HEK293 (cell line): ENCODE results near the gene QSOX1.

Source experiments
- CTCF ChIA-PET: fragments of 350-600 bp; formaldehyde crosslinking; extraction: SDS; loops from one replicate; lab custom pipeline; 2021; ENCODE audit warnings: antibody characterized with exemption; lab: Yijun Ruan, JAX
- POLR2A ChIA-PET: fragments of 300-600 bp; formaldehyde crosslinking; extraction: SDS; loops from one replicate; lab custom pipeline; 2020; ENCODE audit warnings: antibody characterized with exemption, inconsistent platforms; lab: Yijun Ruan, JAX
- H3K27ac ChIP-seq: fragments of 200-500 bp; sonication (Bioruptor generic); 2 replicates; pipeline ENCODE4 v1.5.1; 2014; ENCODE audit warnings: low read depth, low read length, control low read depth, inconsistent platforms; ENCODE audit errors: extremely low read depth
- H3K36me3 ChIP-seq, 2 experiments: fragments of 200-500 bp in 1 of 2; sonication (Bioruptor generic) in 1 of 2; 1 replicate in 1 of 2; 2 replicates in 1 of 2; pipeline ENCODE4 v1.5.1; 2014 to 2017; ENCODE audit warnings: inconsistent platforms in 2 of 2, low read length in 2 of 2; ENCODE audit not compliant: control insufficient read depth in 2 of 2, insufficient read depth in 1 of 2
- H3K4me1 ChIP-seq: fragments of 200-500 bp; sonication (Bioruptor generic); 2 replicates; pipeline ENCODE4 v1.5.1; 2014; ENCODE audit warnings: mild to moderate bottlenecking, low read length, inconsistent platforms; ENCODE audit not compliant: control insufficient read depth, insufficient read depth
- H3K4me3 ChIP-seq: 2 replicates; pipeline ENCODE4 v1.5.1; 2011; ENCODE audit warnings: low read depth, mild to moderate bottlenecking, control low read depth, low read length, moderate library complexity
- H3K9me3 ChIP-seq: fragments of 200-500 bp; sonication (Bioruptor generic); 2 replicates; pipeline ENCODE4 v1.5.1; 2014; ENCODE audit warnings: low read depth, low read length, inconsistent platforms; ENCODE audit not compliant: control insufficient read depth, insufficient read depth
- BCL11A ChIP-seq: fragments of 450-650 bp; formaldehyde crosslinking; IDR thresholded peaks from 2 replicates; pipeline ENCODE4 v1.5.1; 2016; ENCODE audit warnings: low read depth, missing biosample characterization, missing genetic modification characterization
- HOXC10 ChIP-seq: sonication (generic); formaldehyde crosslinking; IDR thresholded peaks from 2 replicates; pipeline ENCODE4 v1.8.1; 2023; ENCODE audit warnings: mild to moderate bottlenecking, missing genetic modification reagents
- INSM2 ChIP-seq: fragments of 450-650 bp; formaldehyde crosslinking; IDR thresholded peaks from 2 replicates; pipeline ENCODE4 v1.5.1; 2016; ENCODE audit warnings: missing biosample characterization, missing genetic modification characterization
- SCRT2 ChIP-seq: fragments of 450-650 bp; formaldehyde crosslinking; IDR thresholded peaks from 2 replicates; pipeline ENCODE4 v1.5.1; 2016; ENCODE audit warnings: missing biosample characterization, missing genetic modification characterization
- ZBTB20 ChIP-seq: fragments of 450-650 bp; formaldehyde crosslinking; IDR thresholded peaks from 2 replicates; pipeline ENCODE4 v1.5.1; 2016; ENCODE audit warnings: missing biosample characterization, missing genetic modification characterization
- ZFP37 ChIP-seq: fragments of 450-650 bp; formaldehyde crosslinking; IDR thresholded peaks from 2 replicates; pipeline ENCODE4 v1.5.1; 2016; ENCODE audit warnings: missing biosample characterization, missing genetic modification characterization
- ZFP41 ChIP-seq: fragments of 450-650 bp; formaldehyde crosslinking; IDR thresholded peaks from 2 replicates; pipeline ENCODE4 v1.5.1; 2016; ENCODE audit warnings: missing biosample characterization, missing genetic modification characterization, borderline replicate concordance
- ZNF10 ChIP-seq: fragments of 450-650 bp; formaldehyde crosslinking; IDR thresholded peaks from 2 replicates; pipeline ENCODE4 v1.5.1; 2017; ENCODE audit warnings: missing biosample characterization, missing genetic modification characterization
- ZNF146 ChIP-seq: fragments of 450-650 bp; formaldehyde crosslinking; IDR thresholded peaks from 2 replicates; pipeline ENCODE4 v1.5.1; 2016; ENCODE audit warnings: missing biosample characterization, missing genetic modification characterization
- ZNF157 ChIP-seq: fragments of 450-650 bp; formaldehyde crosslinking; IDR thresholded peaks from 2 replicates; pipeline ENCODE4 v1.5.1; 2016; ENCODE audit warnings: missing biosample characterization, missing genetic modification characterization
- ZNF174 ChIP-seq: fragments of 450-650 bp; formaldehyde crosslinking; IDR thresholded peaks from 2 replicates; pipeline ENCODE4 v1.5.0; 2017; ENCODE audit warnings: missing biosample characterization, mild to moderate bottlenecking, missing genetic modification characterization
- ZNF2 ChIP-seq: fragments of 450-650 bp; formaldehyde crosslinking; IDR thresholded peaks from 2 replicates; pipeline ENCODE4 v1.5.1; 2016; ENCODE audit warnings: missing biosample characterization, missing genetic modification characterization
- ZNF202 ChIP-seq: fragments of 450-650 bp; formaldehyde crosslinking; IDR thresholded peaks from 2 replicates; pipeline ENCODE4 v1.5.1; 2016; ENCODE audit warnings: missing biosample characterization, missing genetic modification characterization, borderline replicate concordance
- ZNF211 ChIP-seq: fragments of 450-650 bp; formaldehyde crosslinking; IDR thresholded peaks from 2 replicates; pipeline ENCODE4 v1.5.1; 2016; ENCODE audit warnings: low read depth, missing biosample characterization, missing genetic modification characterization
- ZNF341 ChIP-seq: fragments of 450-650 bp; formaldehyde crosslinking; IDR thresholded peaks from 2 replicates; pipeline ENCODE4; 2016; ENCODE audit warnings: low read depth, missing biosample characterization, missing genetic modification characterization
- ZNF366 ChIP-seq: fragments of 450-650 bp; formaldehyde crosslinking; conservative IDR thresholded peaks from 2 replicates; pipeline ENCODE4 v1.5.1; 2016; ENCODE audit warnings: missing biosample characterization, missing genetic modification characterization
- ZNF391 ChIP-seq: fragments of 450-650 bp; formaldehyde crosslinking; IDR thresholded peaks from 2 replicates; pipeline ENCODE4 v1.5.1; 2016; ENCODE audit warnings: low read depth, missing biosample characterization, missing genetic modification characterization, borderline replicate concordance
- ZNF404 ChIP-seq: fragments of 450-650 bp; formaldehyde crosslinking; IDR thresholded peaks from 2 replicates; pipeline ENCODE4 v1.5.1; 2017; ENCODE audit warnings: missing biosample characterization, missing genetic modification characterization
- ZNF433 ChIP-seq: fragments of 450-650 bp; formaldehyde crosslinking; IDR thresholded peaks from 2 replicates; pipeline ENCODE4 v1.5.1; 2016; ENCODE audit warnings: missing biosample characterization, missing genetic modification characterization, low read depth
- ZNF514 ChIP-seq: fragments of 450-650 bp; formaldehyde crosslinking; IDR thresholded peaks from 2 replicates; pipeline ENCODE4 v1.5.1; 2016; ENCODE audit warnings: missing biosample characterization, missing genetic modification characterization
- ZNF529 ChIP-seq: fragments of 450-650 bp; formaldehyde crosslinking; IDR thresholded peaks from 2 replicates; pipeline ENCODE4 v1.5.1; 2017; ENCODE audit warnings: missing genetic modification characterization, missing biosample characterization; ENCODE audit not compliant: insufficient replicate concordance
- ZNF621 ChIP-seq: fragments of 450-650 bp; formaldehyde crosslinking; IDR thresholded peaks from 2 replicates; pipeline ENCODE4 v1.5.1; 2017; ENCODE audit warnings: missing biosample characterization, missing genetic modification characterization
- ZNF658 ChIP-seq: fragments of 450-650 bp; formaldehyde crosslinking; IDR thresholded peaks from 2 replicates; pipeline ENCODE4; 2016; ENCODE audit warnings: missing biosample characterization, missing genetic modification characterization
- ZNF747 ChIP-seq: fragments of 450-650 bp; formaldehyde crosslinking; IDR thresholded peaks from 2 replicates; pipeline ENCODE4 v1.5.1; 2016; ENCODE audit warnings: missing biosample characterization, missing genetic modification characterization
- ZSCAN23 ChIP-seq: fragments of 450-650 bp; formaldehyde crosslinking; IDR thresholded peaks from 2 replicates; pipeline ENCODE4 v1.5.1; 2016; ENCODE audit warnings: missing biosample characterization, missing genetic modification characterization
- TF ChIP-seq, protein P1 (sequence below): fragments of 450-650 bp; formaldehyde crosslinking; IDR thresholded peaks from 2 replicates; pipeline ENCODE4 v1.5.1; 2016; ENCODE audit warnings: missing biosample characterization, missing genetic modification characterization, borderline replicate concordance

QSOX1 gene

DNA sequence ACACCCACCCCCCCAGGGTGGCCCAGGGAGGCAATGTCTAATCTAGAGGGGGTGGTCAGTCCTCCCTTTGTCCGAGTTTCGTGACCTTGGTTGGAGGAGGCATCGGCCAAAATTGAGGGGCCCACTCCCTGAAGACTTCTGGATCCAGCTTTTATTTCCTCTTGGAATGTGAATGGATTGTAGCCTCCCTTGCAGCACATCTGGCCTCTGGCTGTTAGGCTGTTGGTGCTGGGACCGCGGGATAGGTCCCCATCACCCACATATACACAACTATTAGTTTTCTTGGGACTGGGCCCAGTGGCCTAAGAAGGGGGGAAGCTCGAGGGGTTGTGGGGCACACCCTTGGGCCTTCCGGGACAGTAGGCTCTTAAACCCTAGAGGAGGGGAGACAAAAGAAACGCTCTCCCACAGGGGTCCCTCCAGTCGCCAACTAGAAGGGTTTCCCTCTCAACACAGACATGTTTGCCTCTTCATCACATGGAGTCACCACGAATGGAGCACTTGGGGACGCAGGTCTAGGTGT, 77.9 kb downstream of the QSOX1 start:
- H3K9me3 ChIP-seq: no peaks in the 10 kb centered on the region
- ChIA-PET POLR2A (no interaction called here), CTCF (interaction anchor here (0.7 to 3.0 kb wide), 4 partner anchors 10 to 418 kb away, joined by 3 to 14 read pairs (median 6); no protein-coding TSS in a partner anchor)
- H3K36me3 ChIP-seq: no peaks in the 10 kb centered on the region
- TF ChIP-seq ZNF433 (tag by site-specific recombination) (no peak), ZNF514 (tag by site-specific recombination) (no peak), ZNF366 (no peak), INSM2 (tag by site-specific recombination) (no peak), ZNF2 (tag by site-specific recombination) (no peak), ZNF529 (tag by site-specific recombination) (no peak), SCRT2 (tag by site-specific recombination) (no peak), ZNF341 (no peak), ZNF658 (tag by site-specific recombination) (no peak), ZNF391 (tag by site-specific recombination) (no peak), ZBTB20 (tag by site-specific recombination) (no peak), ZFP41 (no peak), HOXC10 (CRISPR knock-in tag) (no peak), ZNF146 (no peak), ZNF10 (tag by site-specific recombination) (no peak), ZFP37 (tag by site-specific recombination) (no peak), ZNF747 (tag by site-specific recombination) (no peak), ZNF211 (no peak)
- TF ChIP-seq, protein P1, sequence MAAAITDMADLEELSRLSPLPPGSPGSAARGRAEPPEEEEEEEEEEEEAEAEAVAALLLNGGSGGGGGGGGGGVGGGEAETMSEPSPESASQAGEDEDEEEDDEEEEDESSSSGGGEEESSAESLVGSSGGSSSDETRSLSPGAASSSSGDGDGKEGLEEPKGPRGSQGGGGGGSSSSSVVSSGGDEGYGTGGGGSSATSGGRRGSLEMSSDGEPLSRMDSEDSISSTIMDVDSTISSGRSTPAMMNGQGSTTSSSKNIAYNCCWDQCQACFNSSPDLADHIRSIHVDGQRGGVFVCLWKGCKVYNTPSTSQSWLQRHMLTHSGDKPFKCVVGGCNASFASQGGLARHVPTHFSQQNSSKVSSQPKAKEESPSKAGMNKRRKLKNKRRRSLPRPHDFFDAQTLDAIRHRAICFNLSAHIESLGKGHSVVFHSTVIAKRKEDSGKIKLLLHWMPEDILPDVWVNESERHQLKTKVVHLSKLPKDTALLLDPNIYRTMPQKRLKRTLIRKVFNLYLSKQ (tag by site-specific recombination): no peak
- H3K4me1 ChIP-seq: no peaks in the 10 kb centered on the region
- no peak overlapping the region for H3K4me3 ChIP-seq
- no peak overlapping the region for H3K27ac ChIP-seq

DNA sequence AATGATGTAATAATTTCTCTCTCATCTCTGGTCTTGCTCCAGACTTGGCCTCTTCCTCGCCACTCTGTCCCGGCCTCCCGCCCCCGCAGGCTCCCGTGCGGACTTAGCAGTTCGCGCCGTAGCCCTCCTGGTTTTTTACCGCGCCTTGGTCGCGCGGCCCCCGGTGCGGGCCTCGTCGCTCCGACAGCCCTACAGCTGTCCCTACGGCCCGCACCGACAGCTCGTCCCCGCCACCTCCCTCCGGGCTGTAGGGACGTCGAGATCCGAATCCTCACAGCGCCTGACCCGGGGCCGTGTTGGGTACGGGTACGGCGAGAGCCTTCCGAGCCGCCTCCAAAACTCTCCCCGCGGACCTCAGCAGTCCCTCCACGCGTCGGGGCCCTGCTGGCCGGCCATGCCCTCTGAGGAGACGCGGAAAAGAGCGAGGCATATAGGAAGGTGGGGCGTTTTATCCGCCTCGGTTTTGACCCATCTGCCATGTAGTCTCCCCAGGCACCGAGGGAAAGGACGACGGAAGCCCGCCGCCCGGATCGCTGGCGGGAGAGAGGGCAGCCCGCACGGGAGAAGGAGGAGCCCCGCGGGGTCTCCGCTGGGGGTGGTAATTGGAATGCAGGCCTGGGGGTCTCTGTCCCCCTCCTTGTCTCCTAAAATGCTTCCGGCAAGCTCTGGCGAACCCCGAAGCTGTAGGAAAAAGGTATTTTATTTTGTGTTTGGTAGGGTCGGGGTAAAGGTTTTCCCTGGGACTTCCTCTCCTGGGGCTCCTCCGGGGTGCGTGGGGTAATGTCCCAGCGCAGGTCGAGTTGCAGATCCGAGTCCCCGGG, 78.7 kb downstream of the QSOX1 start:
- POLR2A ChIA-PET: no interaction called here
- Histone ChIP-seq H3K36me3 (no peaks in the 10 kb centered on the region), H3K4me3 (no peak overlapping the region), H3K27ac (no peak overlapping the region), H3K4me1 (no peaks in the 10 kb centered on the region), H3K9me3 (no peaks in the 10 kb centered on the region)
- CTCF ChIA-PET: interaction anchor here (3.0 kb wide), 1 partner anchor 45 kb away, joined by 14 read pairs; no protein-coding TSS in a partner anchor
- TF ChIP-seq BCL11A (tag by site-specific recombination): no peak
- no peak for TF ChIP-seq ZNF174 (tag by site-specific recombination)
- peak; percentile 27; the same call in 1 of the 2 replicates for TF ChIP-seq ZNF202 (tag by site-specific recombination)
- TF ChIP-seq ZNF157 (tag by site-specific recombination): no peak
- no peak for TF ChIP-seq ZNF404 (tag by site-specific recombination)
- TF ChIP-seq ZSCAN23 (tag by site-specific recombination): no peak
- TF ChIP-seq ZNF621 (tag by site-specific recombination): no peak
